OCI-LY1 (cell line): ENCODE measurements around the gene RAPH1.

Experiments used
- CTCF ChIP-seq: fragments of 200-600 bp; sonication (generic), shearing (Covaris generic); IDR thresholded peaks from 2 replicates; pipeline ENCODE4 v1.5.1; 2017; ENCODE audit warnings: mild to moderate bottlenecking, antibody characterized with exemption, low read length, moderate library complexity, mixed read lengths
- EZH2 ChIP-seq: fragments of 200-600 bp; sonication (generic), shearing (Covaris generic); IDR thresholded peaks from 2 replicates; pipeline ENCODE4 v1.8.0; 2017; ENCODE audit warnings: borderline replicate concordance, mixed run types, mild to moderate bottlenecking, antibody characterized with exemption, low read length, moderate library complexity, mixed read lengths

- no peak for TF ChIP-seq CTCF
- TF ChIP-seq EZH2, result no peak
Measured at GRCh38 chr2:203578759-203579643, 43.9 kb upstream of the RAPH1 start.
